Measurements from ENCODE around the gene GRM4. TPM values are rescaled to one million over a fixed set of nuclear protein-coding genes. Genes with fewer than 3 reads are reported as not detected.

GRM4 gene
- polyA plus RNA-seq, 4 donors: 0.07 to 0.09 TPM; not detected in 2

- H3K9me3 ChIP-seq (ENCODE audit: control insufficient read depth in 2 of 2, insufficient read depth in 1 of 2, low read depth in 1 of 2, low read length in 1 of 2): no peaks in the 10 kb centered on the region
- DNase-seq (no peak), FAIRE-seq (no peak)
- WGBS, 3 donors: 76 to 88% (median 87%) methylated on average over 2 of the region's 2 CpGs
- H3K27me3 ChIP-seq (ENCODE audit: control insufficient read depth in 3 of 3, insufficient read depth in 3 of 3, low read length in 3 of 3): peaks cover 0 to 2% (median 0%) of the 10 kb centered on the region in 3 donors
- no peaks in the 10 kb centered on the region for H3K36me3 ChIP-seq (ENCODE audit: control insufficient read depth in 3 of 3, insufficient read depth in 2 of 3, low read depth in 1 of 3, low read length in 3 of 3)
- no peaks in the 10 kb centered on the region for H3K4me1 ChIP-seq (ENCODE audit: control insufficient read depth in 3 of 3, insufficient read depth in 2 of 3, low read depth in 1 of 3, low read length in 2 of 3)
- H3K27ac ChIP-seq (ENCODE audit: low read depth in 1 of 3, low read length in 2 of 3): no peak overlapping the region
- no peak overlapping the region for H3K4me3 ChIP-seq (ENCODE audit: low read depth in 1 of 3, low read length in 3 of 3)
Measured at GRCh38 chr6:34086558-34086957, 59.3 kb downstream of the GRM4 start.

GRCh38 chr6:34085453-34086170 lies 60.3 kb downstream of the GRM4 start:
- Histone ChIP-seq H3K36me3 (ENCODE audit: control insufficient read depth in 3 of 3, insufficient read depth in 2 of 3, low read depth in 1 of 3, low read length in 3 of 3) (no peaks in the 10 kb centered on the region), H3K27me3 (ENCODE audit: control insufficient read depth in 3 of 3, insufficient read depth in 3 of 3, low read length in 3 of 3) (peaks cover 0 to 2% (median 0%) of the 10 kb centered on the region in 3 donors), H3K4me3 (ENCODE audit: low read depth in 1 of 3, low read length in 3 of 3) (no peak overlapping the region), H3K27ac (ENCODE audit: low read depth in 1 of 3, low read length in 2 of 3) (no peak overlapping the region), H3K9me3 (ENCODE audit: control insufficient read depth in 2 of 2, insufficient read depth in 1 of 2, low read depth in 1 of 2, low read length in 1 of 2) (no peaks in the 10 kb centered on the region), H3K4me1 (ENCODE audit: control insufficient read depth in 3 of 3, insufficient read depth in 2 of 3, low read depth in 1 of 3, low read length in 2 of 3) (no peaks in the 10 kb centered on the region)
- WGBS, 3 donors: 85 to 90% (median 89%) methylated on average over 13 to 14 of the region's 14 CpGs
- DNase-seq: no peak
- FAIRE-seq: no peak

- 64 to 69% (median 67%) methylated on average over 13 of the region's 13 CpGs for WGBS, 3 donors
- no peak for DNase-seq
Measured at GRCh38 chr6:34084591-34085290, 61.1 kb downstream of the GRM4 start.

GRCh38 chr6:34082864-34083626 lies 62.8 kb downstream of the GRM4 start:
- DNase-seq: no peak
- WGBS, 3 donors: 73 to 77% (median 75%) methylated on average over 25 of the region's 25 CpGs
- no peaks in the 10 kb centered on the region for H3K4me1 ChIP-seq (ENCODE audit: control insufficient read depth in 3 of 3, insufficient read depth in 2 of 3, low read depth in 1 of 3, low read length in 2 of 3)
- no peak overlapping the region for H3K27ac ChIP-seq (ENCODE audit: low read depth in 1 of 3, low read length in 2 of 3)
- FAIRE-seq: no peak
- no peak overlapping the region for H3K4me3 ChIP-seq (ENCODE audit: low read depth in 1 of 3, low read length in 3 of 3)
- no peaks in the 10 kb centered on the region for H3K9me3 ChIP-seq (ENCODE audit: control insufficient read depth in 2 of 2, insufficient read depth in 1 of 2, low read depth in 1 of 2, low read length in 1 of 2)
- H3K27me3 ChIP-seq (ENCODE audit: control insufficient read depth in 3 of 3, insufficient read depth in 3 of 3, low read length in 3 of 3): no peaks in the 10 kb centered on the region
- H3K36me3 ChIP-seq (ENCODE audit: control insufficient read depth in 3 of 3, insufficient read depth in 2 of 3, low read depth in 1 of 3, low read length in 3 of 3): no peaks in the 10 kb centered on the region

More at GRCh38 chr6:34084591-34085290, 61.1 kb downstream of the GRM4 start:
- no peak for FAIRE-seq
- Histone ChIP-seq H3K4me3 (ENCODE audit: low read depth in 1 of 3, low read length in 3 of 3) (no peak overlapping the region), H3K36me3 (ENCODE audit: control insufficient read depth in 3 of 3, insufficient read depth in 2 of 3, low read depth in 1 of 3, low read length in 3 of 3) (no peaks in the 10 kb centered on the region), H3K9me3 (ENCODE audit: control insufficient read depth in 2 of 2, insufficient read depth in 1 of 2, low read depth in 1 of 2, low read length in 1 of 2) (no peaks in the 10 kb centered on the region), H3K27ac (ENCODE audit: low read depth in 1 of 3, low read length in 2 of 3) (no peak overlapping the region), H3K27me3 (ENCODE audit: control insufficient read depth in 3 of 3, insufficient read depth in 3 of 3, low read length in 3 of 3) (no peaks in the 10 kb centered on the region), H3K4me1 (ENCODE audit: control insufficient read depth in 3 of 3, insufficient read depth in 2 of 3, low read depth in 1 of 3, low read length in 2 of 3) (no peaks in the 10 kb centered on the region)

- Histone ChIP-seq H3K4me3 (ENCODE audit: low read depth in 1 of 3, low read length in 3 of 3) (no peak overlapping the region), H3K9me3 (ENCODE audit: control insufficient read depth in 2 of 2, insufficient read depth in 1 of 2, low read depth in 1 of 2, low read length in 1 of 2) (no peaks in the 10 kb centered on the region), H3K27me3 (ENCODE audit: control insufficient read depth in 3 of 3, insufficient read depth in 3 of 3, low read length in 3 of 3) (no peaks in the 10 kb centered on the region), H3K4me1 (ENCODE audit: control insufficient read depth in 3 of 3, insufficient read depth in 2 of 3, low read depth in 1 of 3, low read length in 2 of 3) (no peaks in the 10 kb centered on the region), H3K36me3 (ENCODE audit: control insufficient read depth in 3 of 3, insufficient read depth in 2 of 3, low read depth in 1 of 3, low read length in 3 of 3) (no peaks in the 10 kb centered on the region), H3K27ac (ENCODE audit: low read depth in 1 of 3, low read length in 2 of 3) (no peak overlapping the region)
- FAIRE-seq: no peak
- 79 to 90% (median 88%) methylated on average over 10 of the region's 10 CpGs for WGBS, 3 donors
- DNase-seq: no peak
Measured at GRCh38 chr6:34082348-34082747, 63.5 kb downstream of the GRM4 start.

GRCh38 chr6:34080357-34080756 lies 65.5 kb downstream of the GRM4 start:
- Histone ChIP-seq H3K9me3 (ENCODE audit: control insufficient read depth in 2 of 2, insufficient read depth in 1 of 2, low read depth in 1 of 2, low read length in 1 of 2) (no peaks in the 10 kb centered on the region), H3K36me3 (ENCODE audit: control insufficient read depth in 3 of 3, insufficient read depth in 2 of 3, low read depth in 1 of 3, low read length in 3 of 3) (no peaks in the 10 kb centered on the region), H3K27ac (ENCODE audit: low read depth in 1 of 3, low read length in 2 of 3) (no peak overlapping the region), H3K4me1 (ENCODE audit: control insufficient read depth in 3 of 3, insufficient read depth in 2 of 3, low read depth in 1 of 3, low read length in 2 of 3) (no peaks in the 10 kb centered on the region), H3K4me3 (ENCODE audit: low read depth in 1 of 3, low read length in 3 of 3) (no peak overlapping the region), H3K27me3 (ENCODE audit: control insufficient read depth in 3 of 3, insufficient read depth in 3 of 3, low read length in 3 of 3) (no peaks in the 10 kb centered on the region)
- WGBS, 3 donors: 71 to 88% (median 87%) methylated on average over 4 to 5 of the region's 5 CpGs
- FAIRE-seq (no peak), DNase-seq (no peak)

GRCh38 chr6:34079899-34080298 lies 66.0 kb downstream of the GRM4 start:
- Histone ChIP-seq H3K9me3 (ENCODE audit: control insufficient read depth in 2 of 2, insufficient read depth in 1 of 2, low read depth in 1 of 2, low read length in 1 of 2) (no peaks in the 10 kb centered on the region), H3K4me1 (ENCODE audit: control insufficient read depth in 3 of 3, insufficient read depth in 2 of 3, low read depth in 1 of 3, low read length in 2 of 3) (no peaks in the 10 kb centered on the region), H3K36me3 (ENCODE audit: control insufficient read depth in 3 of 3, insufficient read depth in 2 of 3, low read depth in 1 of 3, low read length in 3 of 3) (no peaks in the 10 kb centered on the region), H3K27me3 (ENCODE audit: control insufficient read depth in 3 of 3, insufficient read depth in 3 of 3, low read length in 3 of 3) (no peaks in the 10 kb centered on the region), H3K4me3 (ENCODE audit: low read depth in 1 of 3, low read length in 3 of 3) (no peak overlapping the region), H3K27ac (ENCODE audit: low read depth in 1 of 3, low read length in 2 of 3) (no peak overlapping the region)
- DNase-seq (no peak), FAIRE-seq (no peak)
- WGBS, 3 donors: 69 to 74% (median 69%) methylated on average over 8 of the region's 8 CpGs

- Histone ChIP-seq H3K9me3 (ENCODE audit: control insufficient read depth in 2 of 2, insufficient read depth in 1 of 2, low read depth in 1 of 2, low read length in 1 of 2) (no peaks in the 10 kb centered on the region), H3K36me3 (ENCODE audit: control insufficient read depth in 3 of 3, insufficient read depth in 2 of 3, low read depth in 1 of 3, low read length in 3 of 3) (no peaks in the 10 kb centered on the region), H3K4me1 (ENCODE audit: control insufficient read depth in 3 of 3, insufficient read depth in 2 of 3, low read depth in 1 of 3, low read length in 2 of 3) (no peaks in the 10 kb centered on the region), H3K4me3 (ENCODE audit: low read depth in 1 of 3, low read length in 3 of 3) (no peak overlapping the region), H3K27me3 (ENCODE audit: control insufficient read depth in 3 of 3, insufficient read depth in 3 of 3, low read length in 3 of 3) (no peaks in the 10 kb centered on the region), H3K27ac (ENCODE audit: low read depth in 1 of 3, low read length in 2 of 3) (no peak overlapping the region)
- FAIRE-seq: no peak
- 78 to 80% (median 80%) methylated on average over 6 of the region's 6 CpGs for WGBS, 3 donors
- no peak for DNase-seq
Measured at GRCh38 chr6:34075906-34076305, 70.0 kb downstream of the GRM4 start.

All from small intestine (tissue), 7 donors.